KOPT-K1 (cell line): ENCODE data around the gene FUT7.
"Not testable (repeated sequence)": the region's sequence is repeated elsewhere in the genome, so short reads cannot be mapped to it uniquely, and the experiment has no call there.

Experiments used
- H3K27ac ChIP-seq: fragments of 200-600 bp; sonication (generic); 2 replicates; pipeline ENCODE4 v1.5.1; 2016; ENCODE audit warnings: antibody characterized with exemption, mild to moderate bottlenecking, low read depth, low read length; ENCODE audit not compliant: poor library complexity, severe bottlenecking
- H3K36me3 ChIP-seq: fragments of 200-600 bp; sonication (generic); 2 replicates; pipeline ENCODE4 v1.5.1; 2017; ENCODE audit warnings: antibody characterized with exemption, mild to moderate bottlenecking, low read length, moderate library complexity; ENCODE audit not compliant: insufficient read depth
- H3K9me3 ChIP-seq: fragments of 200-600 bp; sonication (generic); 2 replicates; pipeline ENCODE4 v1.5.1; 2017; ENCODE audit warnings: antibody characterized with exemption, low read length, mild to moderate bottlenecking; ENCODE audit not compliant: insufficient read depth, poor library complexity, severe bottlenecking

Gene FUT7

DNA sequence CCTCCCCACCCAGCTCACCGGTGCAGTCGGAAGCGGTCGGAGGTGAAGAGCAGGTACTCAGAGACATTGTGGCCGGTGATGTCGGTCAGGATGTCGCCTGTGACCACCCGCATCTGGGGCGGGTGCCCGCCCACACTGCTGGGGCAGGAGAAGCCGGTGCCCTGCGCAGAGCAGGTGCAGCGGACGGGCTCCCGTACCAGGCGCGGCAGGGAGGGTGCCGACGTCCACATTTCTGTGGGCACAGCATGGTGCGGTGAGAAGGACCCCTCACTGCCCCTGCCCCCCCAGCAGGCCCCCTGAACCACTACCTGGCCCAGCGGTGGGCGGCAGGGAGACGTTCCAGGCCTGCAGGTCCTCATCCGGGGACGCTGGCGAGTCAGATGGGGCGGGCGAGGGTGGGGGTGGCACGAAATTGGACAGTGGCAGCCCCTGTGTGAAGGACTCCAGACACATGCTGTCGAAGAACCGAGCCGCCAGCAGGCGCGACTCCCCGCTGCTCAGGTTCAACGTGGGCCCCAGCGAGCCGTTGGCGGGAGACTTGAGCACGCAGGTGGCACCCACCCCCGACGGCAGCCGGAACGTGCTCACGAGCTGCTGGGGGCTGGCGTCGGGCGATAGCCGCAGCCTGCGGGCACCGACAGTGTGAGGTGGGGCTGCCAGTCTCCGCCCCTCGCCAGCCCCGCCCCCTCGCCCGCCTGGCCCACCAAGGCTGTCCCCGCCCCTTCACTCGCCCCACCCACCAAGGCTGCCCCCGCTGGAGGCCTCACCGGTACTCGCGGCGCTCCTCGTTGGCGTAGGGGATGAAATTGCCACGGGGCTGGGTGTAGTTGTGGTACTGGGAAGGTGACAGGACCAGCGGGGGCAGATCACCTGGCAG lies 19.0 kb downstream of the FUT7 start:
- Histone ChIP-seq H3K9me3 (no peaks in the 10 kb centered on the region), H3K36me3 (no peaks in the 10 kb centered on the region), H3K27ac (no peak overlapping the region)

GRCh38 chr9:137011907-137012675 lies 19.8 kb downstream of the FUT7 start:
- H3K36me3 ChIP-seq, result no peaks in the 10 kb centered on the region
- H3K27ac ChIP-seq, result no peak overlapping the region
- no peaks in the 10 kb centered on the region for H3K9me3 ChIP-seq

GRCh38 chr9:137011156-137011555 lies 20.7 kb downstream of the FUT7 start:
- Histone ChIP-seq H3K9me3 (no peaks in the 10 kb centered on the region), H3K36me3 (no peaks in the 10 kb centered on the region), H3K27ac (no peak overlapping the region)

- Histone ChIP-seq H3K27ac (no peak overlapping the region), H3K36me3 (no peaks in the 10 kb centered on the region), H3K9me3 (no peaks in the 10 kb centered on the region)
Observed at GRCh38 chr9:137009938-137010732, 21.8 kb downstream of the FUT7 start.

- Histone ChIP-seq H3K36me3 (no peaks in the 10 kb centered on the region), H3K9me3 (no peaks in the 10 kb centered on the region), H3K27ac (no peak overlapping the region)
Observed at GRCh38 chr9:137009217-137009616, 22.7 kb downstream of the FUT7 start.

GRCh38 chr9:137008312-137008711 lies 23.6 kb downstream of the FUT7 start:
- Histone ChIP-seq H3K36me3 (no peaks in the 10 kb centered on the region), H3K27ac (no peak overlapping the region)

GRCh38 chr9:137007816-137008270 lies 24.0 kb downstream of the FUT7 start:
- no peaks in the 10 kb centered on the region for H3K9me3 ChIP-seq
- H3K27ac ChIP-seq, result no peak overlapping the region
- H3K36me3 ChIP-seq, result no peaks in the 10 kb centered on the region

More at GRCh38 chr9:137008312-137008711, 23.6 kb downstream of the FUT7 start:
- H3K9me3 ChIP-seq, result no peaks in the 10 kb centered on the region

GRCh38 chr9:137007108-137007815 lies 24.6 kb downstream of the FUT7 start:
- Histone ChIP-seq H3K9me3 (no peaks in the 10 kb centered on the region), H3K27ac (no peak overlapping the region), H3K36me3 (no peaks in the 10 kb centered on the region)

- Histone ChIP-seq H3K27ac (no peak overlapping the region), H3K36me3 (no peaks in the 10 kb centered on the region), H3K9me3 (no peaks in the 10 kb centered on the region)
Observed at GRCh38 chr9:137006116-137007003, 25.5 kb downstream of the FUT7 start.

DNA sequence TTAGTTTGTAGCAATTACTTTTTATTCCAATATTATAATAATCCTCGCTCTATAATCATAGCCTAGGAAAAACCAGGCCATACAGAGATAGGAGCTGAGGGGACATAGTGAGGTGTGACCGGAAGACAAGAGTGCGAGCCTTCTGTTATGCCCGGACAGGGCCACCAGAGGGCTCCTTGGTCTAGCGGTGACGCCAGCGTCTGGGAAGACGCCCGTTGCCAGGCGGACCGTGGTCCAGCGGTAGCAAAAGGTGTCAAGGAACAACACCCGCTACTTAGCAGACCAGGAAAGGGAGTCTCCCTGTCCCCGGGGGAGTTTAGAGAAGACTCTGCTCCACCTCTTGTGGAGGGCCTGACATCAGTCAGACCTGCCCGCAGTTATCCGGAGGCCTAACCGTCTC lies 27.6 kb downstream of the FUT7 start:
- H3K36me3 ChIP-seq, H3K27ac ChIP-seq, H3K9me3 ChIP-seq: not testable (repeated sequence)

DNA sequence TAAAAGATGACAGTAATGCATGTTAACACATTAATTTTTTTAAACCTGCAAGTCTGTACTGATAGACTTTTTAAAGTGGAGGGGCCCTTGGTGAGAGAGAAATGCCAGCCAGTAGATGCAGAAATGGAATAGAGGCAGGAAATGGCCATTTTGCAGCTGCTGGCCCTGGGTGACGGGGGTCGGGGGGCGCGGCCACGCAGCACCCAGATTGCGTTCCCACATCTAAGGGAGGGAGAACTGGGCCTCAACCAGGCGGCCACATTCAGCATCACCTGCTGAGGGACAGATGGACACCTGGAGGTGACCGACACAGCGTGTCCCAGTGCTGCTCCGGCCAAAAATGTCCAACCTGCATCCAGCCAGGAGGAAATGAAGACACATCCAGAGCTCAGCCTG lies 29.2 kb downstream of the FUT7 start:
- Histone ChIP-seq H3K36me3 (no peaks in the 10 kb centered on the region), H3K9me3 (no peaks in the 10 kb centered on the region), H3K27ac (no peak overlapping the region)

GRCh38 chr9:137001857-137002645 lies 29.8 kb downstream of the FUT7 start:
- no peak overlapping the region for H3K27ac ChIP-seq
- H3K9me3 ChIP-seq, result no peaks in the 10 kb centered on the region
- no peaks in the 10 kb centered on the region for H3K36me3 ChIP-seq
